IMR-90 (cell line): ENCODE results near the gene CST4. TPM values are rescaled to one million over a fixed set of nuclear protein-coding genes. Genes with fewer than 3 reads are reported as not detected.

Experiments used
- ATAC-seq: fragments of 200-7000 bp; cut with Tn5 transposase; 2 replicates; pipeline ENCODE4 v1.9.1; 2020; ENCODE audit warnings: low read depth, mild to moderate bottlenecking, moderate library complexity
- BruUV-seq: library from RNA; stranded (reverse); fragments of 400-500 nt; replicated peaks from 2 replicates; lab custom pipeline; 2021; lab: Mats Ljungman, UMichigan
- CTCF ChIA-PET: fragments of 300-600 bp; formaldehyde crosslinking; extraction: SDS; loops from one replicate; lab custom pipeline; 2021; ENCODE audit warnings: antibody characterized with exemption; lab: Yijun Ruan, JAX
- POLR2A ChIA-PET: fragments of 300-600 bp; sonication (Branson Sonifier 250); formaldehyde crosslinking; loops from one replicate; lab custom pipeline; 2022; ENCODE audit warnings: antibody characterized with exemption; ENCODE audit not compliant: unreplicated experiment; lab: Charles Lee
- DNase-seq: peaks from one replicate; pipeline ENCODE4 v3.0.0; 2013
- H2AFZ ChIP-seq: replicated peaks from 2 replicates; pipeline ENCODE3; 2013; ENCODE audit warnings: low read length, mild to moderate bottlenecking; ENCODE audit not compliant: poor library complexity
- H2AK5ac ChIP-seq: 2 replicates; pipeline ENCODE4 v1.6.1; 2013; ENCODE audit warnings: low read depth, low read length, inconsistent platforms
- H2AK9ac ChIP-seq: replicated peaks from 2 replicates; pipeline ENCODE3; 2013; ENCODE audit warnings: mild to moderate bottlenecking, low read depth, low read length, moderate library complexity; ENCODE audit not compliant: poor library complexity
- H2BK120ac ChIP-seq: 2 replicates; pipeline ENCODE4 v1.6.1; 2013; ENCODE audit warnings: low read depth, low read length, inconsistent platforms
- H2BK15ac ChIP-seq: 3 replicates; pipeline ENCODE4 v1.6.1; 2013; ENCODE audit warnings: low read depth, low read length, inconsistent platforms
- H2BK20ac ChIP-seq: 2 replicates; pipeline ENCODE4 v1.6.1; 2013; ENCODE audit warnings: low read depth, mild to moderate bottlenecking, inconsistent platforms, low read length, moderate library complexity
- H2BK5ac ChIP-seq: 2 replicates; pipeline ENCODE4 v1.6.1; 2013; ENCODE audit warnings: mild to moderate bottlenecking, low read depth, low read length, inconsistent platforms; ENCODE audit not compliant: poor library complexity, severe bottlenecking
- H3K14ac ChIP-seq: replicated peaks from 2 replicates; pipeline ENCODE4 v1.6.1; 2013; ENCODE audit warnings: low read depth, low read length, inconsistent platforms
- H3K18ac ChIP-seq: 2 replicates; pipeline ENCODE4 v1.6.1; 2013; ENCODE audit warnings: low read depth, low read length, control low read depth
- H3K23ac ChIP-seq: 2 replicates; pipeline ENCODE4 v1.6.1; 2013; ENCODE audit warnings: low read depth, low read length, inconsistent platforms
- H3K27ac ChIP-seq: 2 replicates; pipeline ENCODE4 v1.5.1; 2013; ENCODE audit warnings: mild to moderate bottlenecking, control low read depth, low read length; ENCODE audit not compliant: insufficient read depth
- H3K27me3 ChIP-seq: 2 replicates; pipeline ENCODE4 v1.6.1; 2013; ENCODE audit warnings: low read length; ENCODE audit not compliant: control insufficient read depth, insufficient read depth
- H3K36me3 ChIP-seq: 2 replicates; pipeline ENCODE4 v1.6.1; 2013; ENCODE audit warnings: low read length, mixed read lengths; ENCODE audit not compliant: control insufficient read depth, insufficient read depth
- H3K4ac ChIP-seq: 2 replicates; pipeline ENCODE4 v1.6.1; 2013; ENCODE audit warnings: low read depth, low read length, inconsistent platforms
- H3K4me1 ChIP-seq: 2 replicates; pipeline ENCODE4 v1.6.1; 2013; ENCODE audit warnings: low read length, mixed read lengths; ENCODE audit not compliant: control insufficient read depth, insufficient read depth
- H3K4me2 ChIP-seq: 2 replicates; pipeline ENCODE4 v1.6.1; 2013; ENCODE audit warnings: low read depth, mild to moderate bottlenecking, control low read depth, low read length, moderate library complexity
- H3K4me3 ChIP-seq: 2 replicates; pipeline ENCODE4 v1.5.1; 2013; ENCODE audit warnings: low read depth, mild to moderate bottlenecking, control low read depth, low read length, moderate library complexity; ENCODE audit not compliant: insufficient read depth
- H3K56ac ChIP-seq: 2 replicates; pipeline ENCODE4 v1.6.1; 2013; ENCODE audit warnings: low read length, inconsistent platforms; ENCODE audit not compliant: insufficient read depth; ENCODE audit errors: extremely low read depth
- H3K79me1 ChIP-seq, 2 experiments: 2 replicates each; pipeline ENCODE4 v1.6.1; 2013; ENCODE audit warnings: low read length in 2 of 2, inconsistent platforms in 1 of 2, low read depth in 1 of 2
- H3K9ac ChIP-seq: 2 replicates; pipeline ENCODE4 v1.6.1; 2013; ENCODE audit warnings: low read depth, low read length, control low read depth
- H3K9me1 ChIP-seq: 2 replicates; pipeline ENCODE4 v1.6.1; 2013; ENCODE audit warnings: low read length, inconsistent platforms; ENCODE audit not compliant: insufficient read depth
- H3K9me3 ChIP-seq: 2 replicates; pipeline ENCODE4 v1.6.1; 2013; ENCODE audit warnings: low read length; ENCODE audit not compliant: control insufficient read depth, insufficient read depth
- H4K20me1 ChIP-seq: 2 replicates; pipeline ENCODE4 v1.6.1; 2013; ENCODE audit warnings: low read length, inconsistent platforms; ENCODE audit not compliant: insufficient read depth
- H4K5ac ChIP-seq: 2 replicates; pipeline ENCODE4 v1.6.1; 2013; ENCODE audit warnings: mild to moderate bottlenecking, low read depth, low read length, control low read depth
- H4K8ac ChIP-seq, 2 experiments: 2 replicates each; pipeline ENCODE4 v1.6.1; 2013; ENCODE audit warnings: low read depth in 2 of 2, low read length in 2 of 2, control low read depth in 1 of 2, inconsistent platforms in 1 of 2
- H4K91ac ChIP-seq: 2 replicates; pipeline ENCODE4 v1.6.1; 2013; ENCODE audit warnings: low read depth, low read length, inconsistent platforms; ENCODE audit not compliant: insufficient read depth
- BHLHE40 ChIP-seq: fragments of 150-350 bp; IDR thresholded peaks from 2 replicates; pipeline ENCODE4 v1.6.1; 2016; ENCODE audit warnings: mild to moderate bottlenecking, low read depth, low read length
- CEBPB ChIP-seq: IDR thresholded peaks from 2 replicates; pipeline ENCODE4 v1.6.1; 2012; ENCODE audit warnings: low read depth, low read length, improper control_type of control experiment
- CHD1 ChIP-seq: IDR thresholded peaks from 2 replicates; pipeline ENCODE4 v1.6.1; 2012; ENCODE audit warnings: low read depth, low read length, improper control_type of control experiment
- FOS ChIP-seq: fragments of 150-350 bp; IDR thresholded peaks from 2 replicates; pipeline ENCODE4 v1.6.1; 2016; ENCODE audit warnings: low read depth, low read length
- MAFK ChIP-seq: IDR thresholded peaks from 2 replicates; pipeline ENCODE4 v1.6.1; 2012; ENCODE audit warnings: low read depth, low read length, improper control_type of control experiment
- MAZ ChIP-seq: IDR thresholded peaks from 2 replicates; pipeline ENCODE4 v1.6.1; 2012; ENCODE audit warnings: low read depth, mild to moderate bottlenecking, low read length, improper control_type of control experiment, moderate library complexity, borderline replicate concordance
- MXI1 ChIP-seq: IDR thresholded peaks from 2 replicates; pipeline ENCODE4 v1.6.1; 2012; ENCODE audit warnings: low read depth, mild to moderate bottlenecking, low read length, moderate library complexity, borderline replicate concordance
- NFE2L2 ChIP-seq: fragments of 150-350 bp; IDR thresholded peaks from 2 replicates; pipeline ENCODE4 v1.6.1; 2016; ENCODE audit warnings: low read depth, mild to moderate bottlenecking, low read length
- POLR2A ChIP-seq: IDR thresholded peaks from 2 replicates; pipeline ENCODE4 v1.6.1; 2012; ENCODE audit warnings: mild to moderate bottlenecking, low read depth, low read length
- RAD21 ChIP-seq: IDR thresholded peaks from 2 replicates; pipeline ENCODE4 v1.6.1; 2012; ENCODE audit warnings: low read length, improper control_type of control experiment
- RCOR1 ChIP-seq: IDR thresholded peaks from 2 replicates; pipeline ENCODE4 v1.6.1; 2012; ENCODE audit warnings: mild to moderate bottlenecking, low read length, improper control_type of control experiment; ENCODE audit not compliant: insufficient replicate concordance
- RFX5 ChIP-seq: IDR thresholded peaks from 2 replicates; pipeline ENCODE4 v1.8.0; 2012; ENCODE audit warnings: low read depth, mild to moderate bottlenecking, low read length, moderate library complexity
- SMC3 ChIP-seq: fragments of 150-350 bp; IDR thresholded peaks from 2 replicates; pipeline ENCODE4 v1.6.1; 2016; ENCODE audit warnings: low read depth, mild to moderate bottlenecking, antibody characterized with exemption, low read length, moderate library complexity
- WGBS, 2 experiments: methylation state at CpG; one replicate each; pipeline versions ENCODE4 v1.1.5 to v1.1.7; 2013; ENCODE audit warnings: missing lambda C conversion rate in 2 of 2; ENCODE audit not compliant: insufficient read length in 1 of 2; ENCODE audit errors: extremely low coverage in 2 of 2; 5-methylcytosine and 5-hydroxymethylcytosine counted together
- dilution Hi-C: fragments of 300-500 bp; cut with HindIII; formaldehyde crosslinking; loops from one replicate; pipeline ENCODE4 v1.14.3; 2018; ENCODE audit warnings: low sequenced_read_pairs; ENCODE audit not compliant: unreplicated experiment
- in situ Hi-C: fragments of 300-500 bp; cut with MboI; formaldehyde crosslinking; loops from 3 replicates; pipeline ENCODE4 v1.14.3; 2019; ENCODE audit warnings: low sequenced_read_pairs, inconsistent platforms, mixed read lengths
- intact Hi-C: fragments of 100-400 bp; cut with micrococcal nuclease; formaldehyde crosslinking; loops from 2 replicates; pipeline ENCODE4 v1.10.0; 2022
- polyA plus RNA-seq, 3 experiments: library from polyadenylated mRNA; depleted of rRNA; stranded (reverse); fragments of >200 nt; gene quantifications; 2 replicates each; pipeline ENCODE4 v1.2.3, GENCODE V29; 2012; ENCODE audit warnings: low replicate concordance in 1 of 3
- total RNA-seq: library from RNA; depleted of rRNA; stranded (reverse); fragments of >200 nt; gene quantifications from 2 replicates; pipeline ENCODE4 v1.2.3, GENCODE V29; 2012
- TF ChIP-seq, protein P1 (sequence below): conservative IDR thresholded peaks from 2 replicates; pipeline ENCODE4 v1.5.1; 2012; ENCODE audit warnings: mild to moderate bottlenecking, low read depth, low read length, improper control_type of control experiment
- TF ChIP-seq, protein P2 (sequence below): fragments of 150-350 bp; IDR thresholded peaks from 2 replicates; pipeline ENCODE4 v1.6.1; 2017; ENCODE audit warnings: mild to moderate bottlenecking, antibody characterized with exemption, low read length, low read depth
- TF ChIP-seq, protein P3 (sequence below): fragments of 150-350 bp; IDR thresholded peaks from 2 replicates; pipeline ENCODE4 v1.6.1; 2016; ENCODE audit warnings: low read depth, mild to moderate bottlenecking, low read length, moderate library complexity, borderline replicate concordance

The CST4 gene
- total and polyA plus RNA-seq, 2 of the 4 experiments (the other 2 are of a cell fraction) = not detected

DNA sequence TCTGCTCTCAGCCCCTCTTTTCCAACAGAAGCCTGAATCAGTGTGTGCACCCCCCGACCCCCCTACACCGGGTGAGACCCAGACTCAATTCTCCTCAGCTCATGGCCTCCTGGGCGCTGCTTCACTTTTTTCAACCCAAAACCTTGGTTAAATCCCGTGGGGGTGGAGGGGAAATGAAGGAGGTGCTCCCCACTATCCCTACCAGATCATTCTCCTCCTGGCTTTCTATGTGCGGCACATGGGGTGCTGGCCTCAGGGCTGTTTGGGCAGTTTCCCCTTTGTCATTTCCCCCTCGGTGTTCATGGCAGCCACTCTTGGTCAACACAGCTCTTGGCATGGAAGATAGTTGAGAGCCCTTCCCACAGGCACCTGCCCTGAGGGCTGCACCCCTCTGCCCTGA lies 4.6 kb downstream of the CST4 start:
- BruUV-seq = no TSS peak
- ATAC-seq (no peak), DNase-seq (no peak)
- TF ChIP-seq, protein P1, sequence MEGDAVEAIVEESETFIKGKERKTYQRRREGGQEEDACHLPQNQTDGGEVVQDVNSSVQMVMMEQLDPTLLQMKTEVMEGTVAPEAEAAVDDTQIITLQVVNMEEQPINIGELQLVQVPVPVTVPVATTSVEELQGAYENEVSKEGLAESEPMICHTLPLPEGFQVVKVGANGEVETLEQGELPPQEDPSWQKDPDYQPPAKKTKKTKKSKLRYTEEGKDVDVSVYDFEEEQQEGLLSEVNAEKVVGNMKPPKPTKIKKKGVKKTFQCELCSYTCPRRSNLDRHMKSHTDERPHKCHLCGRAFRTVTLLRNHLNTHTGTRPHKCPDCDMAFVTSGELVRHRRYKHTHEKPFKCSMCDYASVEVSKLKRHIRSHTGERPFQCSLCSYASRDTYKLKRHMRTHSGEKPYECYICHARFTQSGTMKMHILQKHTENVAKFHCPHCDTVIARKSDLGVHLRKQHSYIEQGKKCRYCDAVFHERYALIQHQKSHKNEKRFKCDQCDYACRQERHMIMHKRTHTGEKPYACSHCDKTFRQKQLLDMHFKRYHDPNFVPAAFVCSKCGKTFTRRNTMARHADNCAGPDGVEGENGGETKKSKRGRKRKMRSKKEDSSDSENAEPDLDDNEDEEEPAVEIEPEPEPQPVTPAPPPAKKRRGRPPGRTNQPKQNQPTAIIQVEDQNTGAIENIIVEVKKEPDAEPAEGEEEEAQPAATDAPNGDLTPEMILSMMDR = no peak
- TF ChIP-seq FOS (no peak), CHD1 (no peak), MAZ (no peak), MXI1 (no peak), RCOR1 (no peak), POLR2A (no peak), CEBPB (no peak), SMC3 (no peak), MAFK (no peak), RAD21 (no peak), NFE2L2 (no peak), RFX5 (no peak), BHLHE40 (no peak)
- TF ChIP-seq, protein P2, sequence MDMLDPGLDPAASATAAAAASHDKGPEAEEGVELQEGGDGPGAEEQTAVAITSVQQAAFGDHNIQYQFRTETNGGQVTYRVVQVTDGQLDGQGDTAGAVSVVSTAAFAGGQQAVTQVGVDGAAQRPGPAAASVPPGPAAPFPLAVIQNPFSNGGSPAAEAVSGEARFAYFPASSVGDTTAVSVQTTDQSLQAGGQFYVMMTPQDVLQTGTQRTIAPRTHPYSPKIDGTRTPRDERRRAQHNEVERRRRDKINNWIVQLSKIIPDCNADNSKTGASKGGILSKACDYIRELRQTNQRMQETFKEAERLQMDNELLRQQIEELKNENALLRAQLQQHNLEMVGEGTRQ = no peak
- TF ChIP-seq, protein P3, sequence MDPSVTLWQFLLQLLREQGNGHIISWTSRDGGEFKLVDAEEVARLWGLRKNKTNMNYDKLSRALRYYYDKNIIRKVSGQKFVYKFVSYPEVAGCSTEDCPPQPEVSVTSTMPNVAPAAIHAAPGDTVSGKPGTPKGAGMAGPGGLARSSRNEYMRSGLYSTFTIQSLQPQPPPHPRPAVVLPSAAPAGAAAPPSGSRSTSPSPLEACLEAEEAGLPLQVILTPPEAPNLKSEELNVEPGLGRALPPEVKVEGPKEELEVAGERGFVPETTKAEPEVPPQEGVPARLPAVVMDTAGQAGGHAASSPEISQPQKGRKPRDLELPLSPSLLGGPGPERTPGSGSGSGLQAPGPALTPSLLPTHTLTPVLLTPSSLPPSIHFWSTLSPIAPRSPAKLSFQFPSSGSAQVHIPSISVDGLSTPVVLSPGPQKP = no peak
- Histone ChIP-seq H3K4ac (no peak overlapping the region), H3K9me1 (no peaks in the 10 kb centered on the region), H3K56ac (no peak overlapping the region), H4K5ac (no peak overlapping the region), H2AK5ac (no peak overlapping the region), H2AK9ac (no peak overlapping the region), H3K36me3 (no peaks in the 10 kb centered on the region), H3K79me1 (no peaks in the 10 kb centered on the region), H3K4me3 (no peak overlapping the region), H2BK120ac (no peak overlapping the region), H2BK20ac (no peak overlapping the region), H4K91ac (no peak overlapping the region), H3K9me3 (no peaks in the 10 kb centered on the region), H2BK15ac (no peak overlapping the region), H2AFZ (no peak overlapping the region), H2BK5ac (no peak overlapping the region), H3K4me1 (no peaks in the 10 kb centered on the region), H3K27ac (no peak overlapping the region), H3K18ac (no peak overlapping the region), H4K20me1 (no peaks in the 10 kb centered on the region), H3K23ac (no peak overlapping the region), H3K9ac (no peak overlapping the region), H4K8ac (no peak overlapping the region), H3K4me2 (no peak overlapping the region), H3K14ac (no peak overlapping the region), H3K27me3 (peaks cover 10% of the 10 kb centered on the region)
- intact Hi-C loops (no loop called here), in situ Hi-C loops (no loop called here), dilution Hi-C loops (no loop called here)
- ChIA-PET CTCF (no interaction called here), POLR2A (no interaction called here)
- no CpG with 5 or more reads among the region's 6 CpGs for WGBS, 2 experiments
